Effector CD8-positive, alpha-beta T cell (primary cell): ENCODE data around the gene MRPL44.
"Not testable (repeated sequence)": the region's sequence is repeated elsewhere in the genome, so short reads cannot be mapped to it uniquely, and the experiment has no call there.

ENCODE experiments used
- DNase-seq: peaks from one replicate; lab custom pipeline; 2025; lab: John Stamatoyannopoulos, UW

Gene MRPL44

DNA sequence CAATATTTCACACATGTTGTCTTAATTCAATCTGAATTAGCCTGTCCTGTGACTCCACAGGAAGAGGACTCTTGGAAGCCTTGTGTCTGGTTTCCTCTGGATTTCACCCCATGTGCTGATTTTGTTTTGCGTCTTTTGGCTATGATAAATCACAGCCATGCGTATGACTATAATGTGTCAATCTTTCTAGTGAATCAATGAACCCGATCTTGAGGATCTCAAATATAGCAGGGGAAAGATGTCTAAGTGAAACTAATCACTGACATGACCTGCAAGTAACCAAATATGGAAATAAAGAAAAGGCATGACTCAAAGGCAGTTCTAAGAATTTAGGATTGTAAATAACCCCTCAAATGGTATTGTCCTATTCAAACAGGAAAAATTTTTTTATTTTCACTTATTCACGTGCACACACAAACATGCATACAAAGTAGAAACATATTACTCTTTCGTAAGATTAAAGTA is 20.4 kb upstream of the MRPL44 start:
- no peak for DNase-seq

DNA sequence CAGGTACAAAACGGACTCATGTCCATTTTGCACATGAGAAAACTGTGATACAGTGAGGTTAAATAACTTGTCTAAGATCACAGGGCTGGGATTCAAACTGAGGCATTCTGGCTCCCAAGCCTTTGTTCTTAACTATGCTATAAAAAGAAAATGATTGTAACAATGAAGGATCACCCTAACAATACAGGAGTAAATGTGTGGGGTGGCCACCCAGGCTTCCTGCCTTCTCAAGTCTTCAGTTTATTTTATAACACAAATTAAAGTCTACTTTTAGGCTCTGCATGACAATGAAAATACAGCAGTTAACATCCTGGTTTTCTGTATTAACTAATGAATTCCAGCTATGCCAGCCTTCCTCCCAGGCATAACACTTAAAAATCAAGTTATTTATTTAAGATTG is 19.7 kb upstream of the MRPL44 start:
- no peak for DNase-seq

DNA sequence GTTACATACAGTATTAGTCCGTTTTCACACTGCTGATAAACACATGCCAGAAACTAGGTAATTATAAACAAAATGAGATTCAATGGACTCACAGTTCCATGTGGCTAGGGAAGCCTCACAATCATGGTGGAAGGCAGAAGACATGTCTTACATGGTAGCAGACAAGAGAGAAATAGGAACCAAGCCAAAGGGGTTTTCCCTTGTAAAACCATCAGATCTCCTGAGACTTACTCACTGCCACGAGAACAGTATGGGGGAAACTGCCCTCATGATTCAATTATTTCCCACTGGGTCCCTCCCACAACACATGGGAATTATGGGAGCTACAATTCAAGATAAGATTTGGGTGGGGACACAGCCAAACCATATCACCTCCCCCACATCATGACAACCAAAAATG is 17.8 kb upstream of the MRPL44 start:
- not testable (repeated sequence) for DNase-seq

DNA sequence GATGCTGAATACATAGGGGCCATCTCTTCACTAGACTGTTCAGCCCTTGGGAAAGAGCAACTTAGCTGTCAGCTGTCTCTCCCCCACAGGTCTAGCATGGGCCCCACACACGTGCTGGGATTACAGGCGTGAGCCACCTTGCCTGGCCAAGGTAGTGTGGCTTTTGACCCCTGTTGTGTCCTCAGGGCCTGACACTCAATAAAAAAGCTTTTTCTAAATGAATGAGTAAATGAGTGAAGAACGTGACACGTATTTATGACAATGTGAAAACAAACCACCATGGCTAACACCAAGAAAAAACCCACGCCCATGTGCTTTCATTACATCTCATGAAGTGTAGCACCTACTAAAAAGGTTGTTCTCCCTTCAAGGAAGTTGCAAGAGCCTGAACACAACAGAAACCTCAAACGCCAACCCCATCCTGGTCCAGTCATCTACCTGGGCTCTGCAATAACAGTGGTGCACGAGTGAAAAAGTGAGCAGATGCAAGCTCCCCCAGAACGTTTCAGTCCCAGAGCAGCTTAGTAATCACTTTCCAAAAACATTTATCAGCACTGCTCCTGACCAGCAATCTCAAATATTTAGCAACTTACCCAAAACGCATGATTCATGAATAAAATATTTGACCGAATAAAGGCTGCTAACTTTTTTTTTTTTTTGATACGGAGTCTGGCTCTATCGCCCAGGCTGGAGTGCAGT is 15.5 kb upstream of the MRPL44 start:
- no peak for DNase-seq

DNA sequence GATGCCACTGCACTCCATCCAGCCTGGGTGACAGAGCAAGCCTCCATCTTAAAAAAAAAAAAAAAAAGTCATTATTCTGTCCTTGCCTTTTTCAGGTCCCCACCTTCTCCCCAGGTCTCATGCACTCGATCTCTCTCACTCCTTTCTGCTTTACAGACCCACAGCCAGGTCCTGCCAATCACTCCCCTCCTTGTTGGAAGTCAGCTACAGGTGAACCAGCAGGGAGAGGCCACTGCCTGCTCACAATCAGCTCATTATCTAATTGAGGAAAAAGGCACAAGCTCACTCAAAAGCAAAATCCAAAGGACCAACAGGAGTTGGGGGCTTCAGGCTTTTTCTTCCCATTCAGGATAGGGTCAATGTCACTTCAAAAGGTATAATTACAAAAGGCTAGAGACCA is 14.1 kb upstream of the MRPL44 start:
- no peak for DNase-seq

DNA sequence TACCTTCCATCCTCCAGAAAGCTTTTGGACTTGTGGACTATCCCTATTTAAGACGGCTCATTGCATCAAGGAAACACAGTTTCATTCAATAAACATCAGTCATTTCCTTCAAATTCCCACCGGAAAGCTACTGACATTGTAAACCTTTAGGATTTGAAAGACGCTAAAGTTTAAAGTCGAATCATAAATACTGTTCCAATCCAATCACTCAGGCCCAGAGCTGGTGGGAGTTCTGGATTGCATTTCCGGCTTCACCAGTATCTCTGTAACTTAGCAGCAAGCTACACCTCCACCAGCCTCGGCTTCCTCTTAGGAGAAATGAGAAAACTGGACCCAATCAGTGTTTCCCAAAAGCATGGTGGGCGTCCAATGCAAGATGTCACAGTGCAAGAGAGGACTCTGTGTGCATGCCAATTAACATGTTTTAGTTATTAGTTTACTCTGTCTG is 13.7 kb upstream of the MRPL44 start:
- no peak for DNase-seq

DNA sequence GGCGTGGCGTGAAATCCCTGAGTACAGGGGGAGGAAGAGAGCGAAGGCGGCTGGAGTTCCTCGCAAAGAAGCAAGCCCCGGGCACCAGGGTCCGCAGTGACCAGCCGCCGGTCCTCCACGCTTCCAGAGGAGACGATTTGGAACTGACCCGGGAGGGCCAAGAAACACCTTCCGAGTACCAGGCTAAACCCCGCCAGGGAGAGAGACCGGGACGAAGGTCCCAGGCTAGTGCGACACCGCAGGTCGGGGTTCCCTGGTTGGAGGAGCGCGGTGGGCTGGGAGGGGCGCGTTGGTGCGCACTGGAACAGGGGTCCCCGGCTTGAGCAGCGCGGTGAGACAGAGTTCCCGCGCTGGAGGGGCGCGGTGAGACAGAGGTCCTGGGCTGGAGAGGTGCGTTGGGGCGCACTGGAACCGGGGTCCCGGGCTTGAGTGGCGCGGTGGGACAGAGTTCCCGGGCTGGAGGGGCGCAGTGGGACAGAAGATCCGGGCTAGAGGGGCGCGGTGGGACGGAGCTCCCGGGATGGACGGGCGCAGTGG is 13.0 kb upstream of the MRPL44 start:
- peak; percentile 9 for DNase-seq

DNA sequence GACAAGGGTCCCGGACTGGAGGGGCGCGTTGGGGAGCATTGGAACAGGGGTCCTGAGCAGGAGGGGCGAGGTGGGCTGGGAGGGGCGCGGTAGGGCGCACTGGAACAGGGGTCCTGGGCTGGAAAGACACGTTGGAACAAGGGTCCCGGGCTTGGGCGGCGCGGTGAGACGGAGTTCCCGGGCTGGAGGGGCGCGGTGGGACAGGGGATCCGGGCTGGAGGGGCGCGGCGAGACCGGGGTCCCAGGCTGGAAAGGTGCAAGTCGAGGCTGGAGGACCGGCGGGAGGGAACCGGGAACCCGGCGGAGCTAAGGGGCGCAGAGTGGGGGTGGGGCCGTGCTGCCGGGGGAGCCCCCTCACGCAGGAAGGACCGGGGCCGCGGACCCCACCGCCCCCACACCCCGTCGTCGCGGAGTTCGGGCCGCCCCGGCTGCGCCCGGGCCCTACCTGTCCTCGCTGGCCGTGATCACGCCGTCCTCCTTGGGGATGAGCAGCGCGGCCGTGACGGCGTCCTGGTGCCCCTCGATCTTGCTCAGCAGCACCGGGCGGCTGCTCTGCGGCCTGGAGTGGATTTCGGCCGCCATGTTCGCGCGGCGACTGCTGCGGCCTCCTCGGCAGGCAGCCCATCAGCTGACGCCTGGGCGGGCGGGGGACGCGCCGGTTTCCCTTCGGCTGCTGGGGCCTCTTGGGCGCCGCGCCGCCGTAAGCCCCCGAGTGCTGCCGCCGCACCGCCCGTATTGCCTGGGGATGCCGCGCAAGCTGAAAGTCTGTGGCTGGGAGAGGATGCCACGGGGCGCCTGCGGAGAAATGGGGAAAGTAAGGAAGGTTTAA is 12.3 kb upstream of the MRPL44 start, which contains the start of gene WDFY1:
Gene WDFY1 (minus strand): TSS at position 633 of the 829 bp plus-strand sequence. CDS start 51 bp downstream, at position 582.
- peak; percentile 37 for DNase-seq

DNA sequence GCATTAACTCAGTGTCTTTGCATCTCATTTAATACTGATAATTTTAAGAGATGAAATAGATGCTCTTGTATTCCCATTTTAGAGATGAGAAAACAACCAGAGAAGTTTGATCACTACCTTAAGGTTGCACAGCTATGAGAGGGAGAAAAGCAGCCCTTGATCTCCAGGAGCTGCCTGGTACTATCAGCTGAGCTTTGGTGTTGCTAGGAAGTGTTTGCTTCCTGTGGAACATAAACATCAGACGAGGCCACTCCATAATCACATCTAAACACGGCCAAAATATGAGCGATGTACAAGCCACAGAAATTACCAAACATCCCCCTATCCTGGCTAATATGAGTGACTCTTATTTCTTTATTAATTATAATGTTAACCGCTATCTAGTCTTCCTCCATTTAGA is 11.5 kb upstream of the MRPL44 start:
- no peak for DNase-seq

DNA sequence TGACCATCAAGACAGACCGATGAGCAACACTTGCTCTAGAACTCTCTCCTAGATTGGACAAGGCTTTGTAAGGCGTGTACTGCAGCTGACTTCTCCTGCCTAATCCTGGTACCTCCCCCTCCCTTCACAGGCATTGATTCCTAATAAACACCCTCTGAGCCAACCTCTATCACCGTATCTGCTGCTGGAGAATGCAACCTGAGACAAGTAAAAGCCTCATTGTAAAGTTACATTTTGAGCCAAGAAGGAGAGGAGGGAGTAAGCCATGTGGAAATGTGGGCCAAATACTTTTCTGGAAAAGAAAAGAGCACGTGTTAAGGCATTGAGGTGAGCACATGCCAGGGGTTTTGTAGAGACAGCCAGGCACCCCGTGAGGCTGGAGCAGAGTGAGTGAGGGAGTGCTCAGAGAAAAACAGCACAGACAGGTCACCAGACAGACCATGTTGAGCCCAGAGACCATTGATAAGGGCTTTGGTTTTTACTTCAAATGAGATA is 9.5 kb upstream of the MRPL44 start:
- no peak for DNase-seq

DNA sequence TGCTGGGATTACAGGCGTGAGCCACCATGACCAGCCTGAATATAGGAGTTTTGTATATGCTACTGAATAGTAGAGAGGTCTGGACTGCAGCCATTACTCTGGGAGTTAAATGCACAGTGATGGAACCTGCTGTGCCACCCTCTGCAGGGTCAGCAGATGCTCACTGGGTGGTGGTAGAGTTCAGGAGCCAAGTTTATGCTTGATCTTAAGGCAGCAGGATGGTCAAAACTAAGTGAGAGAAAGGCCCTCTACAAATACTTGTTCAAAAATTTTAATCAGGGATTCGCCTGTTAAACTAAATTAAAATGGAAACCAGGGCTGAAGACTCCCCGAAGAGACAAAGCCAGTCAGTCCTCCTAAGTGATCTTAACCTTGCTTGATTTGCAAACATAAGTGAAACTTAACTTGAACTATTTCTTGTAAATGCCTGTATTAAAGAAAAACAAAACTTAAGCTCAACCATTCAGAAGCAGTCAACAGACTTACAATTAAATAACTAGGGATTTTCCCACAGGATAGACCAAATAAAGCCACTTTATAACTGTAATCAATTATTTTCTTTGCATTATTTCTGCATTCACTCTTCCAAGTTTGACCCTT is 7.9 kb upstream of the MRPL44 start:
- no peak for DNase-seq

DNA sequence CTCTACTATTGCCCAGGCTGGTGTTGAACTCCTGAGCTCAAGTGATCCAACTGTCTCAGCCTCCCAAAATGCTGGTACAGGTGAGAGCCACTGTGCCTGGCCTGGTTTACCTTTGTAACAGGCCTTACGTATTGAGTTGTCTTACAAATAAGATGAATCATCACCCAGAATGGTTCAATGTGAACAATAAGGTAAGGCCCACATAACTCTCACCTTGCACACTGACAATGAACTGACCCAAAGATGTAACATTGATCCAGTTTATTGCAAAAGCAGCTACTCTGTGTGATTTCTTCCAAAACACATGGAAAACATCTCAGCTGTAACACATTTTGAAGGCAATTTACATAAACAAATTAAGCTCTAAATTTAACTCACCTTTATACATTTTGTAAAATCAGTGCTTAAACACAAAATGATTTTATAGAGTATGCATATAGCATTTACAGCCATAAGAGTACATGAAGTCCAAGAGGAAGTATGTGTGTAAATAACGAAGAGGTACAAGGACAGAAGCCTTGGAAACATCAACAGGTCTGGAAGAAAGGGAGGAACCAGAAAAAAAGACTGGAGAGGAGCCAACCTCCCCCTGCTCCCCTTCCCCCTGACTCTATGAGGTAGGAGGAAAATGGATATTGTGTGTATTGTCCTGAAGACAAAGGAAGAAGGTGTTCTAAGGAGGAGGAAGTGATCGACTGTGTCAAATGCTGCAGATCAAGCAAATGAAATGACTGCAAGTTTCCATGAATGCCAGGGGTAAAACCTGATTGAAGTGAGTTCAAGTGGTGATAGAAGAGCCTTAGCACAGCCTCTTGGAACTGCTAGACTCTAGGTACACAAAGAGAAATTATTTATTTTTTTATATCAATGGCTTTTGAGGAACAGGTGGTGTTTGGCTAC is 6.6 kb upstream of the MRPL44 start:
- no peak for DNase-seq

DNA sequence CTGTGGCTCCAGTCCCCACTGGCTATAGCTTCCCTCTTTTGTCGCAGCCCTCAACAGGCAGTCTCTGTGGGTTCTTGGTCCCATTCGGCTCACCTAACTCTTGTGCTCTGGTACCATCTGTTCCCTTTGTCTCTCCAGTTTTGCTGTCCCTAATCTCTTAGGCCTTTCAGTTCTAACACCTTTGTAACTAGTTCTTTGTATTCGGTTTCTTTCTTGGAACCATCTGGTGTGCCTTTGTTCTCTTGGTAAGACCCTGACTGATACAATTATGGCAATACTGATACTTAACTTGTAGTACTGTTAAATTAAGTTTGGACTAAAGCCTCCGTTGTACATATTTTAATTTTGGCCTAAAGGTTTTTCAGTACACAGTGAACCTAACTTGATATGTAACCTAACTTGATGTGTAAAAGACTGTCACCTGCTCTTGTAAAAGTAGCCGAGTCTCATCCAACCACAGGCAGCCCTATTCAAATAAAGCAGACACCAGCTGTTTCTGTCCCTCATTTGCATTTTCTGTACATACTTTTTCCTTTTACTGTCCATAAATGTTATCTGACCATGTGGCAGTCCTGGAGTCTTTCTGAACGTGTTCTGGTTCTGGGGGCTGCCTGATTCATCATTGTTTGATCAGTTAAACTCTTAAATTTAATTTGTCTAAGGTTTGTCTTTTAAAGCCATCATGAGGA is 4.8 kb upstream of the MRPL44 start:
- no peak for DNase-seq

DNA sequence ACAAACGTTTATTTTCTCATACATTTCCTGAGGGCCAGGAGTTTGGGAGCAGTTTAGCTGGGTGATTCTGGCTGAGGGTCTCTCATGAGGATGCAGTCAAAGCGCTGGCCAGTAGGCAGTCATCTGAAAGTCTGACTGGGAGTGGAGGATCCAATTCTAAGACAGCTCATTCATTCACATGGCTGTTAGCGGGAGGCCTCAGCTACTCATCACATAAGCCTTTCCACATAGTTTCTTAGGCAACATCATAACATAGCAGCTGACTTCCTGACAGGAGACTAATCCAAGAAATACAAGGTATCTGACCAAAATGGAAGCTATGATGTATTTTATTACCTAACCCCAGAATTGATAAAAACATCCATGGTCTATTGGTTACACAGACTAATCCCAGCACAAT is 2.9 kb upstream of the MRPL44 start:
- no peak for DNase-seq

DNA sequence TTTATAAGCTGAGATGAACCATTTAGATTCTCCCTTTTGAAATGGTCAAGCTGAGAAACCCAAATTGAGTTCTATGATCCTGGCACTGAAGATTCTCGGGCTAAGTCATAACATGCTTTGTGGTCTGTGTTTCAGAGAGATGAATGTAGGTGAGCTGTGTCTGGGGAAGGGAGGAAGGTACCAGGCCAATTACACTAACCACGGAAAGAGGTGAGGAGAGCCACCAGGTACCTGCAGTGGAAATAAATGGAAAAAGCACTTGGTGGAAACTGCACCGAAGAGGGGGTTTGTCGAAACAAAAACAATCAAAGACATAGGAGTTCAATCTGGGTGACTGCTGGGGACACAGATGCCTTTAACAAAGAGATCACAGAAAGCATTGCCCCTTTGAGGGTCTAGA is 963 bp upstream of the MRPL44 start:
- DNase-seq, result no peak

DNA sequence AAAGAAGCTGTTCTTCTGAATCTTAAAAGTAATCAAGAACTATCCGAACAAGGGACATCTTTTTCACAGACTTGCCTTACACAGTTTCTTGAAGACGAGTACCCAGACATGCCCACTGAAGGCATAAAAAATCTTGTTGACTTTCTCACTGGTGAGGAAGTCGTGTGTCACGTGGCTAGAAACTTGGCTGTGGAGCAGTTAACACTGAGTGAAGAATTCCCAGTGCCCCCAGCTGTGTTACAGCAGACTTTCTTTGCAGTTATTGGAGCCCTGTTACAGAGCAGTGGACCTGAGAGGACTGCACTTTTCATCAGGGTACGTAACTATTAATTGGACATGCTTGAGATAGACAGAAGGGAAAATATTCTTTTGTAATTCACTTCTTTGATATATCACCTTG is 2.4 kb downstream of the MRPL44 start:
- no peak for DNase-seq

DNA sequence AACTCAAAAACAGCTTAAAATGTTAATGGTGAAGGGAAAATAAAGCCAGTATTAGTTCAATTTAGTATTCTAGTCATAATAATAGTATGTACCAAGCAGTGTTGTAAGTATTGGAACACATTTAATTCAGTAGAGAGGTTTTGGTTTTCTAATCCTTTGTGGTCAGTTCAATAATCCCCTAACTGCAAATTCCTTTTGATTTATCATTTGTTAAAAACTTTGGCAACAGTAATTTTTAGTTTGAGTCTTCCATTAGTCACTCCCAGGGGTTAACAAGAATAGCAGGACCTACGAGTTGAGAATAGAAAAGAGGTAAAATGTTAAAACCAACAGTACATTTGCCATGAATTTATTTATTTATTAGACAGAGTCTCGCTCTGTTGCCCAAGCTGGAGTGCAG is 10.7 kb downstream of the MRPL44 start:
- no peak for DNase-seq

DNA sequence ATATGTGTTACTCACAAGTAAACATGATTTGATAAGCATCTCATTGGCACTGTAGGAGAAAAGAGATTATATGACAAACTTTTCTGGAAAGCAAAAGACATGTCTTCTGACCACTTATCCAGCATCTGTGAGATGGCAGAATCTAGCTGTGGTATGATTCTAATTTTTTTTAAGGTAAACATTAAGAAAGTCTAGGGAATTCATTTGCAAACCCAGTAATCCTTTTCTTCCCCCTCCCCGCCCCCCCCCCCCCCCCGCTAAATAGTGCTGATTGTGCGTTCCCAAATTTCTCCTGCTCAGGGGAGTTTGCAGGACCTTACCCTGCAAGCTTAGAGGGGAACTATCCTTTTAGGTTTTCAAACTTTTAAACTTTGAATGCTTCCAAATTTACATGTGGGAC is 12.1 kb downstream of the MRPL44 start:
- DNase-seq, result no peak

DNA sequence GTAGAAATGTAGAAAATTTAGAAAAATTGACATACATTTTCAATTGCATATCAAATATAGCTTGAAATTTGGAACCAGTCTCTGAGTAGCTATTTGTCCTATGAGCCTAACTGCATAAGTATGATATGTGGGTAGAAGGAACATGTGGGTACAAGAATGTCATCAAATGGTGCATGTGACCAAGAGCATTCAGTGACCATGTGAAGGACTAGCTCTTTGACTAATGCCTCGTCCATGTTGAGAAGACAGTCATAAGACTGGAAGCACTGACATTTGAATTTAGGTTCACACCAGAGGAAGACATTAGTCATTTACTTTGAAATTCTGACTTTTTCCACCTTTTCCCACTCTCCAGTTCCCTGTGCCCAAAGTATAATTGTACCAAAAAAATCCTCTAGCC is 12.6 kb downstream of the MRPL44 start:
- no peak for DNase-seq

DNA sequence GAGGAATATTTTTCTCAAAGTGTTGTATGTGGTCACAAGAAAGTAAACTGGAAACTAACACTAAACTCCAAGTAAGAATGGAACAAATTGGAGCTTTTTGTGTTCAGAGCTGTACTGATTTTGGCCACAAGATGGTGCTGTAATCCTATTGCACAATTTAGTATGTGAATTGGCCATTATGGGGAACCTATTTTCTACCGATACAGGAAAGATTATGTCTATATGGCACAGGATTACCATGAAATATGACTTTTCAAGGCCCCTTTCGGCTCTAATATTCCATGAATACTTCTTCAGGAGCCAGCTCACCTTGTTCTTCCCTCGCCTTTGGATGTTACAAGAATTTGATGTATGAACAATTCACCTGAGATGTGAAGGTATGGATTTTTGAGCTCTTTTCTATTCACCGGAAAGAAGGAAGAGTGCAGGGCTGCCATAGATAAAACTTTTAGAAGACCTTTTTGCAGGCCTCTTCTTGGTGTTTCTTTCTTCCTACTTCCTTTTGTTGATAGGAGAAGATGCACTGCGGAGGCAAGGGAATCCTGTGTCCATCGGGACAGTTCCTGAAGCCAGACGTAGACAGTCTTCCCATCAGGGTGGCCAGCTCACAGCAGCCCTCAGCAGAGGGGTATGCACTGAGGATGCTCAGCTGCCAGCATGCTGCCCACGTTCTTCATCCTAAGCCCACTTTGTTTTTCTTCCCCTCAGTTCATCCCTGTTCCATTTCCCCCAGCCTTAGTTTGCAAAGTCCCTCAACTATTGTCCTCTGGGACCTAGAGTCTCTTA is 13.3 kb downstream of the MRPL44 start:
- peak; percentile 16 for DNase-seq
